HG03095 (cell line): ENCODE measurements around the gene ACSBG1.

ENCODE experiments used
- ATAC-seq: cut with Tn5 transposase; IDR thresholded peaks from one replicate; pipeline ENCODE4 v1.9.1; 2021; ENCODE audit warnings: moderate library complexity; ENCODE audit not compliant: unreplicated experiment

The ACSBG1 gene

GRCh38 chr15:78133801-78134200 is 100.6 kb downstream of the ACSBG1 start:
- ATAC-seq, result no peak

- peak; percentile 70 for ATAC-seq
Observed at GRCh38 chr15:78131295-78132061, 102.9 kb downstream of the ACSBG1 start, which contains the start of gene CIB2. TSS of gene CIB2 (minus strand) at chr15:78131445. CDS start at chr15:78131215, 230 bp downstream.

- peak; percentile 20 for ATAC-seq
Observed at GRCh38 chr15:78130466-78131294, 103.7 kb downstream of the ACSBG1 start.

- ATAC-seq, result no peak
Observed at GRCh38 chr15:78129751-78130287, 104.5 kb downstream of the ACSBG1 start.

GRCh38 chr15:78129077-78129750 is 105.2 kb downstream of the ACSBG1 start:
- no peak for ATAC-seq

GRCh38 chr15:78127882-78128281 is 106.5 kb downstream of the ACSBG1 start:
- no peak for ATAC-seq

GRCh38 chr15:78125267-78125666 is 109.1 kb downstream of the ACSBG1 start:
- ATAC-seq, result no peak

- ATAC-seq, result no peak
Observed at GRCh38 chr15:78120523-78120922, 113.8 kb downstream of the ACSBG1 start.
